BE2C (cell line): ENCODE data around the gene PMEPA1.

Experiments
- DNase-seq: peaks from one replicate; pipeline ENCODE4 v3.0.0-alpha.2; 2020
- H3K27me3 ChIP-seq: fragments of 250-450 bp; sonication (Bioruptor Pico); 2 replicates; pipeline ENCODE4 v1.5.1; 2020; ENCODE audit warnings: mild to moderate bottlenecking
- H3K36me3 ChIP-seq: fragments of 250-450 bp; sonication (Bioruptor Pico); 2 replicates; pipeline ENCODE4 v1.5.1; 2020; ENCODE audit warnings: mild to moderate bottlenecking
- H3K4me1 ChIP-seq: fragments of 250-450 bp; sonication (Bioruptor Pico); 2 replicates; pipeline ENCODE4 v1.5.1; 2020
- H3K4me3 ChIP-seq: 2 replicates; pipeline ENCODE4 v1.5.1; 2011; ENCODE audit warnings: low read depth, low read length
- H3K9me3 ChIP-seq: fragments of 250-450 bp; sonication (Bioruptor Pico); 2 replicates; pipeline ENCODE4 v1.5.1; 2020
- CTCF ChIP-seq: IDR thresholded peaks from 2 replicates; pipeline ENCODE4 v1.5.1; 2012; ENCODE audit warnings: mild to moderate bottlenecking, low read depth, low read length

Gene PMEPA1

GRCh38 chr20:57701090-57701489 lies 8.7 kb downstream of the PMEPA1 start:
- Histone ChIP-seq H3K4me1 (peaks cover 3% of the 10 kb centered on the region), H3K9me3 (no peaks in the 10 kb centered on the region), H3K27me3 (no peaks in the 10 kb centered on the region), H3K36me3 (peaks cover 4% of the 10 kb centered on the region; the same call in 1 of the 2 replicates), H3K4me3 (no peak overlapping the region)
- TF ChIP-seq CTCF = no peak
- no peak for DNase-seq

GRCh38 chr20:57699395-57699794 lies 10.4 kb downstream of the PMEPA1 start:
- Histone ChIP-seq H3K4me3 (no peak overlapping the region), H3K9me3 (no peaks in the 10 kb centered on the region), H3K36me3 (no peaks in the 10 kb centered on the region), H3K4me1 (peaks cover 5% of the 10 kb centered on the region), H3K27me3 (no peaks in the 10 kb centered on the region)
- DNase-seq = no peak
- no peak for TF ChIP-seq CTCF

- DNase-seq = no peak
- H3K36me3 ChIP-seq = no peaks in the 10 kb centered on the region
- H3K27me3 ChIP-seq = no peaks in the 10 kb centered on the region
- H3K9me3 ChIP-seq = no peaks in the 10 kb centered on the region
- peaks cover 5% of the 10 kb centered on the region for H3K4me1 ChIP-seq
- no peak for TF ChIP-seq CTCF
- H3K4me3 ChIP-seq = no peak overlapping the region
Observed at GRCh38 chr20:57698867-57699275, 10.9 kb downstream of the PMEPA1 start.

- no peak for DNase-seq
- H3K4me3 ChIP-seq = no peak overlapping the region
- peaks cover 5% of the 10 kb centered on the region for H3K4me1 ChIP-seq
Observed at GRCh38 chr20:57698116-57698866, 11.5 kb downstream of the PMEPA1 start.

GRCh38 chr20:57697543-57697942 lies 12.3 kb downstream of the PMEPA1 start:
- DNase-seq = no peak
- Histone ChIP-seq H3K36me3 (no peaks in the 10 kb centered on the region), H3K27me3 (no peaks in the 10 kb centered on the region), H3K4me3 (no peak overlapping the region), H3K9me3 (no peaks in the 10 kb centered on the region), H3K4me1 (peaks cover 5% of the 10 kb centered on the region)
- no peak for TF ChIP-seq CTCF

More at GRCh38 chr20:57698116-57698866, 11.5 kb downstream of the PMEPA1 start:
- no peak for TF ChIP-seq CTCF
- Histone ChIP-seq H3K36me3 (no peaks in the 10 kb centered on the region), H3K27me3 (no peaks in the 10 kb centered on the region), H3K9me3 (no peaks in the 10 kb centered on the region)

GRCh38 chr20:57696401-57696961 lies 13.3 kb downstream of the PMEPA1 start:
- H3K4me3 ChIP-seq = no peak overlapping the region
- TF ChIP-seq CTCF = no peak
- H3K4me1 ChIP-seq = peaks cover 5% of the 10 kb centered on the region

More at GRCh38 chr20:57696401-57696961, 13.3 kb downstream of the PMEPA1 start:
- Histone ChIP-seq H3K27me3 (no peaks in the 10 kb centered on the region), H3K9me3 (no peaks in the 10 kb centered on the region), H3K36me3 (no peaks in the 10 kb centered on the region)
- no peak for DNase-seq
